Vagina (tissue), 2 donors: ENCODE results near the gene SCGN. TPM values are rescaled to one million over a fixed set of nuclear protein-coding genes. Genes with fewer than 3 reads are reported as not detected.

Source experiments
- DNase-seq, 2 donors: peaks; one replicate each; pipeline ENCODE4 v3.0.0-alpha.2; 2017; ENCODE audit errors: extremely low spot score in 2 of 2
- H3K27ac ChIP-seq: fragments of 200-600 bp; sonication (generic); one replicate; pipeline ENCODE4 v1.5.1; 2019
- H3K27me3 ChIP-seq: fragments of 200-600 bp; sonication (generic); one replicate; pipeline ENCODE4 v1.5.1; 2019
- H3K36me3 ChIP-seq, 2 donors: fragments of 200-600 bp; sonication (generic); one replicate each; pipeline ENCODE4 v1.5.1; 2017 to 2019
- H3K4me1 ChIP-seq: fragments of 200-600 bp; sonication (generic); one replicate; pipeline ENCODE4 v1.5.1; 2019
- H3K4me3 ChIP-seq, 2 donors: fragments of 200-600 bp; sonication (generic); 1 replicate in 1 of 2; 2 replicates in 1 of 2; pipeline ENCODE4 v1.5.1; 2016 to 2019
- H3K9me3 ChIP-seq: fragments of 200-600 bp; sonication (generic); one replicate; pipeline ENCODE4 v1.5.1; 2019
- POLR2A ChIP-seq, 2 donors: fragments of 450-650 bp; IDR thresholded peaks; one replicate each; pipeline ENCODE4 v1.6.1; 2017; ENCODE audit warnings: antibody characterized with exemption in 2 of 2, mild to moderate bottlenecking in 2 of 2, moderate library complexity in 2 of 2
- POLR2AphosphoS5 ChIP-seq, 2 donors: sonication (generic); formaldehyde crosslinking; IDR thresholded peaks; one replicate each; pipeline ENCODE4 v1.9.0; 2017; ENCODE audit warnings: antibody characterized with exemption in 2 of 2, mild to moderate bottlenecking in 2 of 2, low read depth in 1 of 2; ENCODE audit not compliant: insufficient read depth in 1 of 2
- intact Hi-C: fragments of 100-400 bp; cut with DNase I; formaldehyde crosslinking; loops from one replicate; pipeline ENCODE4 v1.15.1; 2023
- total RNA-seq: library from RNA; depleted of rRNA; stranded (reverse); fragments of >200 nt; gene quantifications from one replicate; pipeline ENCODE4 v1.2.3, GENCODE V29; 2016
- TF ChIP-seq, protein P1 (sequence below), 3 experiments: fragments of 450-650 bp in 2 of 3; fragments of 200-600 bp in 1 of 3; sonication (generic) in 1 of 3; IDR thresholded peaks; one replicate each; pipeline ENCODE4 v1.5.1; 2017 to 2019; ENCODE audit warnings: antibody characterized with exemption in 3 of 3, mild to moderate bottlenecking in 2 of 3, moderate library complexity in 2 of 3

Gene SCGN
- total RNA-seq, 1 donor from 2014 or later = not detected

DNA sequence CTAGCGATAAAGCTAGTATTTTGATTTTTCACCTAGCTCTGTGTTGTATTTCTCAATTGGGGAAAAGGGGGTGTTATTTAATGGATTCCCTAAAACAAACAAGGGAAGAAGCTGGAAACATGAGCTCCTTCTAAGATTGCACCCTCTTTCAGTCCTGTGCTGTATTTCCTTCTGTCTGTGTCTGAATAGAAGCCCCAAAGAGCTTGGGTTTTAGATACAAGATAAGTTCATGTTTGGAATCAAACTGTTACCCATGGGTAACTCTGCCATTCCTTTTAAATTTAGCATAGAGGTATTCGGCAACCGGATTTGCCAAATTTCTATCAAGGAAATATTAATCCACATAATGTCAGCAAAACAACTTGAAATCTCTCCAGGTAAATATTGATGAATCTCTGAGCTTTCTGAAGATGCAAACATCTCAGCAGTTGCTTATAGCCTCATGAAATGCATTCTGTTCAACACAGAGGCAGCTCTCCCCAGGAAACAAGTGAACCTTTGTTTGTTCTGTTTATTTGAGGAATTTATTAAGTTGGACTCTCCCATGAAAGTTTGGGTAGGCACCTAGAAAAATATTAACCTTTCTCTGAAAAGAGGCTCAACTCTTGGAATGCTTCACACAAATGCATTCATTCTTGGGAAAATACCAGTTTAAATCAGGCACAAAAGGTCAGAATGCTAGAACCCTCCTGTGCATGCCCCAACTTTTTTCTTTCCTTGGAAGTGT, 9.9 kb upstream of the SCGN start:
- TF ChIP-seq POLR2AphosphoS5 (IDR thresholded peaks at IDR 0.05; ENCODE audit: insufficient read depth in 1 of 2, low read depth in 1 of 2) = no peak
- no peak for TF ChIP-seq POLR2A (IDR thresholded peaks at IDR 0.05)
- TF ChIP-seq, protein P1, sequence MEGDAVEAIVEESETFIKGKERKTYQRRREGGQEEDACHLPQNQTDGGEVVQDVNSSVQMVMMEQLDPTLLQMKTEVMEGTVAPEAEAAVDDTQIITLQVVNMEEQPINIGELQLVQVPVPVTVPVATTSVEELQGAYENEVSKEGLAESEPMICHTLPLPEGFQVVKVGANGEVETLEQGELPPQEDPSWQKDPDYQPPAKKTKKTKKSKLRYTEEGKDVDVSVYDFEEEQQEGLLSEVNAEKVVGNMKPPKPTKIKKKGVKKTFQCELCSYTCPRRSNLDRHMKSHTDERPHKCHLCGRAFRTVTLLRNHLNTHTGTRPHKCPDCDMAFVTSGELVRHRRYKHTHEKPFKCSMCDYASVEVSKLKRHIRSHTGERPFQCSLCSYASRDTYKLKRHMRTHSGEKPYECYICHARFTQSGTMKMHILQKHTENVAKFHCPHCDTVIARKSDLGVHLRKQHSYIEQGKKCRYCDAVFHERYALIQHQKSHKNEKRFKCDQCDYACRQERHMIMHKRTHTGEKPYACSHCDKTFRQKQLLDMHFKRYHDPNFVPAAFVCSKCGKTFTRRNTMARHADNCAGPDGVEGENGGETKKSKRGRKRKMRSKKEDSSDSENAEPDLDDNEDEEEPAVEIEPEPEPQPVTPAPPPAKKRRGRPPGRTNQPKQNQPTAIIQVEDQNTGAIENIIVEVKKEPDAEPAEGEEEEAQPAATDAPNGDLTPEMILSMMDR (IDR thresholded peaks at IDR 0.05) = no peak
- Histone ChIP-seq H3K4me3 (no peak overlapping the region), H3K4me1 (no peaks in the 10 kb centered on the region), H3K9me3 (no peaks in the 10 kb centered on the region), H3K27me3 (no peaks in the 10 kb centered on the region), H3K27ac (no peak overlapping the region), H3K36me3 (no peaks in the 10 kb centered on the region)
- intact Hi-C loops = no loop called here
- DNase-seq = no peak

DNA sequence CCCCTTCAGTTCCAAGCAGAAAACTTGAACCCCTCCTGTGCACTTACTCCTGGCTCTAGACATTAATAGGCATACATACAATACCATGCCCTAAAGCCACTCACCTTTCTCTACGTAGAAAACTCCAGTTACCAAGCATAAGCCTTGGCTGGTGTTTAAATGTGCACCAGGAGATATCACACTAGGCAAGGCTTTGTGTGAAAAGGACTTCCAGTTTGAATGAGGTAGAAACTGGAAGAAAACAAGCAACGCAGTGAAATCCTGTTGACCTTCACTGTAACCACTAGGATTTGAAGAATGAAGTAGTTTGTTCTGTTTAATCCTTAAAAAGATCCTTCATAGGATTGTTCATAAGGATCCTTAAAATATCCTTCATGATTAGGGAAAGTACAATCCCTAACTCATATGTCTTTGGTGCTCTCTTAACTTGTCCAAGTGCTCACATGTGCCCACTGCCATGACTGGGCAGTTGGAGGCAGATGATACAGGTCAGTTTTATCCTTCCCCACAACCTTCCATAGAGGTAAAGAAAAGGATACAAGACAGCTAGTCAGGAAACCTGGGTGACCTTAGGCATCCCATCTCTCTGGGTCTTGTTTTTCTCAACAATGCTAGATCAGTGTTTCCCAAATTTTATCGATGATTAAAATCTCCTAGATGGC, 9.2 kb upstream of the SCGN start:
- Histone ChIP-seq H3K9me3 (no peaks in the 10 kb centered on the region), H3K27ac (no peak overlapping the region), H3K4me1 (no peaks in the 10 kb centered on the region), H3K4me3 (no peak overlapping the region), H3K36me3 (no peaks in the 10 kb centered on the region), H3K27me3 (no peaks in the 10 kb centered on the region)
- no peak for DNase-seq
- TF ChIP-seq POLR2AphosphoS5 (IDR thresholded peaks at IDR 0.05; ENCODE audit: insufficient read depth in 1 of 2, low read depth in 1 of 2) = no peak
- no peak for TF ChIP-seq POLR2A (IDR thresholded peaks at IDR 0.05)
- TF ChIP-seq, protein P1 (IDR thresholded peaks at IDR 0.05) = no peak
- intact Hi-C loops = no loop called here

GRCh38 chr6:25645916-25646315, 6.1 kb upstream of the SCGN start:
- Histone ChIP-seq H3K4me1 (no peaks in the 10 kb centered on the region), H3K36me3 (no peaks in the 10 kb centered on the region), H3K4me3 (no peak overlapping the region), H3K27ac (no peak overlapping the region), H3K27me3 (no peaks in the 10 kb centered on the region), H3K9me3 (no peaks in the 10 kb centered on the region)
- intact Hi-C loops = no loop called here
- no peak for DNase-seq
- no peak for TF ChIP-seq POLR2A (IDR thresholded peaks at IDR 0.05)
- TF ChIP-seq, protein P1 (IDR thresholded peaks at IDR 0.05) = no peak
- no peak for TF ChIP-seq POLR2AphosphoS5 (IDR thresholded peaks at IDR 0.05; ENCODE audit: insufficient read depth in 1 of 2, low read depth in 1 of 2)

GRCh38 chr6:25649611-25650010, 2.4 kb upstream of the SCGN start:
- intact Hi-C loops = no loop called here
- no peaks in the 10 kb centered on the region for H3K9me3 ChIP-seq
- no peak overlapping the region for H3K27ac ChIP-seq
- H3K4me1 ChIP-seq = no peaks in the 10 kb centered on the region
- DNase-seq = no peak
- no peak for TF ChIP-seq POLR2AphosphoS5 (IDR thresholded peaks at IDR 0.05; ENCODE audit: insufficient read depth in 1 of 2, low read depth in 1 of 2)
- TF ChIP-seq, protein P1 (IDR thresholded peaks at IDR 0.05) = no peak
- no peak for TF ChIP-seq POLR2A (IDR thresholded peaks at IDR 0.05)
- H3K4me3 ChIP-seq = no peak overlapping the region
- no peaks in the 10 kb centered on the region for H3K27me3 ChIP-seq
- no peaks in the 10 kb centered on the region for H3K36me3 ChIP-seq

DNA sequence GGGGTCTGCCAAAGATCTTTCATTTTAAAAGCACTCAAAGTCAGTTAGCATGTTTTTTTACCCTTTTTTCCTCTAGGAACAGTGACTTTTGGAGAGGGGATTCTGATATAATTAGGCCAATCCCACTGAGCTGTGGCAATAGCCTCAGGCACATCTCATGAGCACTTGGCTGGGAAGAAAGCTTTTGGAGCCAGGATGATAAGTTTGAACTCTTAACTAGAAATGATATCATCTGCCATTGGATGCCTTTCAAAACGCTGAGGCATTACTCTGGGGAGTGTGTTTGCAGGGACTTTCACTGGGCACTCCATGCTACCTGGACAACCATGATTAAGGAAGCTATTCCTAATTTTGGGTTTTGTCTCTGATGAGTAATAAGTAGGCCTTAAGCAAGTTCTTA, 3.7 kb downstream of the SCGN start:
- DNase-seq = no peak
- intact Hi-C loops = no loop called here
- H3K27me3 ChIP-seq = no peaks in the 10 kb centered on the region
- no peaks in the 10 kb centered on the region for H3K4me1 ChIP-seq
- no peak overlapping the region for H3K4me3 ChIP-seq
- H3K9me3 ChIP-seq = no peaks in the 10 kb centered on the region
- no peaks in the 10 kb centered on the region for H3K36me3 ChIP-seq
- TF ChIP-seq, protein P1 (IDR thresholded peaks at IDR 0.05) = no peak
- no peak for TF ChIP-seq POLR2AphosphoS5 (IDR thresholded peaks at IDR 0.05; ENCODE audit: insufficient read depth in 1 of 2, low read depth in 1 of 2)
- no peak for TF ChIP-seq POLR2A (IDR thresholded peaks at IDR 0.05)
- H3K27ac ChIP-seq = no peak overlapping the region
